Activated T-cell treated with anti-CD3 and anti-CD28 coated beads, Interleukin-2, amount 50 U/mL, for 4 hours (primary cell): ENCODE results near the gene PNPLA3. TPM values are rescaled to one million over a fixed set of nuclear protein-coding genes. Genes with fewer than 3 reads are reported as not detected.

ENCODE experiments used
- ATAC-seq, 2 donors: fragments of 200-7000 bp; cut with Tn5 transposase; one replicate each; pipeline ENCODE4 v1.10.0; 2021
- DNase-seq: peaks from one replicate; pipeline ENCODE4 v3.0.0-alpha.2; 2020
- H3K27me3 Mint-ChIP-seq: one replicate; pipeline ENCODE4 v1.8.0; 2021; ENCODE audit warnings: low read depth, mixed read lengths
- H3K36me3 Mint-ChIP-seq: one replicate; pipeline ENCODE4 v1.8.0; 2022; ENCODE audit warnings: mixed read lengths; ENCODE audit not compliant: insufficient read depth
- H3K4me1 Mint-ChIP-seq: one replicate; pipeline ENCODE4 v1.8.0; 2021; ENCODE audit warnings: low read depth, mixed read lengths
- H3K4me3 Mint-ChIP-seq: one replicate; pipeline ENCODE4 v1.8.0; 2021; ENCODE audit warnings: mild to moderate bottlenecking, moderate library complexity, mixed read lengths
- H3K9me3 Mint-ChIP-seq: one replicate; pipeline ENCODE4 v1.8.0; 2021; ENCODE audit warnings: mixed read lengths
- total RNA-seq, 3 donors: library from RNA; stranded (reverse); gene quantifications; one replicate each; pipeline ENCODE4 v1.2.1, GENCODE V29; 2021

Gene PNPLA3
- total RNA-seq, 3 donors from 2014 or later: 0.30 TPM; not detected in 2

DNA sequence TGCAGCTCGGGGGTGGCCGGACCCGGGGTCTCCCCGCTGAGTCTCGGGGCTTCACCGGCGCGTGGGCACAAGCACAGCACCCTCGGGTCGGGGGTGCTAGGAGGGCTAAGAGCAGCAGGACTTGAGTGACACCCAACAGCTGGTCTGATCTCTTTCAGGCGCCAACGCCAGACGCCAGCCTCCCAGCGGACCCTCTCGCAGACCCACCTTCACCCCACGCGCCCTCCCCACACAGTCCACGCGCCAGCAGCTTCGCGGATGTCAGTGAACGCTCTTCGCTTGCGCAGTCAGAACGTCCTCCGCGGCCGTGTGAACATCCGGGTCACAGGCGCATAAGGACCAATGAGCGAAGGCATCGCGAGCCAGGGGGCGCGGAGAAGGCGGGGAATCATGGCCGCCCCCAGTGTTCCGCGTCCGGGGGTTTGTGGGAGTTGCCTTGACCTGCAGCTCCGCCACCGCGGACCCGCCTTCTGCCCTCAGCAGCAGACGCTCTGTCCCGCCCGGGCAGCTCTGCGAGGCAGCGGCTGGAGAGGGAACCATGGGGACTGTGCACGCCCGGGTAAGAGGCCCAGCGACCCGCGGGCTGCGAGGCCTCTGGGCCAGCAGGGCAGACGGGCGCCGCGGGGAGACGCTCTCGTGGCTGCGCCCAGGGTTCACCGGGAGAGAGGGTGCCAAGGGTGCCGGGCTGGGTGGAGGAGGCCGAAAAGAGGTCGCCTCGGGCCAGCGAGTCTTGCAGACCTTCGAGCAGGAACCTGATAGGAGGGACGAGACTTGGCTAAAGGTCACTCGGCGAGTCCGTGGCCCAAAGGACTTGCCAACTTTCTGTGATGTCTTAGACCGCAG lies 31.7 kb downstream of the PNPLA3 start, which contains the start of gene SAMM50:
Gene SAMM50 (plus strand): TSS at position 403 of the 843 bp plus-strand sequence. CDS start 136 bp downstream, at position 539.
- peak within 1 kb of the TSS; percentile 97 for H3K4me3 Mint-ChIP-seq
- H3K9me3 Mint-ChIP-seq: no peaks in the 10 kb centered on the region
- peaks cover 33% of the 10 kb centered on the region for H3K4me1 Mint-ChIP-seq
- peaks cover 2% of the 10 kb centered on the region for H3K27me3 Mint-ChIP-seq
- peaks cover 6% of the 10 kb centered on the region for H3K36me3 Mint-ChIP-seq
- DNase-seq: peak; percentile 87
- ATAC-seq: peak; percentile 98

- peak in 1 of 2 donors; percentile 22 for ATAC-seq
- DNase-seq: no peak
- H3K4me1 Mint-ChIP-seq: peaks cover 38% of the 10 kb centered on the region
- peaks cover 6% of the 10 kb centered on the region for H3K36me3 Mint-ChIP-seq
- H3K4me3 Mint-ChIP-seq: peak overlapping the region; percentile 97
- peaks cover 2% of the 10 kb centered on the region for H3K27me3 Mint-ChIP-seq
- no peaks in the 10 kb centered on the region for H3K9me3 Mint-ChIP-seq
Observed at GRCh38 chr22:43955883-43956782, 32.5 kb downstream of the PNPLA3 start.

DNA sequence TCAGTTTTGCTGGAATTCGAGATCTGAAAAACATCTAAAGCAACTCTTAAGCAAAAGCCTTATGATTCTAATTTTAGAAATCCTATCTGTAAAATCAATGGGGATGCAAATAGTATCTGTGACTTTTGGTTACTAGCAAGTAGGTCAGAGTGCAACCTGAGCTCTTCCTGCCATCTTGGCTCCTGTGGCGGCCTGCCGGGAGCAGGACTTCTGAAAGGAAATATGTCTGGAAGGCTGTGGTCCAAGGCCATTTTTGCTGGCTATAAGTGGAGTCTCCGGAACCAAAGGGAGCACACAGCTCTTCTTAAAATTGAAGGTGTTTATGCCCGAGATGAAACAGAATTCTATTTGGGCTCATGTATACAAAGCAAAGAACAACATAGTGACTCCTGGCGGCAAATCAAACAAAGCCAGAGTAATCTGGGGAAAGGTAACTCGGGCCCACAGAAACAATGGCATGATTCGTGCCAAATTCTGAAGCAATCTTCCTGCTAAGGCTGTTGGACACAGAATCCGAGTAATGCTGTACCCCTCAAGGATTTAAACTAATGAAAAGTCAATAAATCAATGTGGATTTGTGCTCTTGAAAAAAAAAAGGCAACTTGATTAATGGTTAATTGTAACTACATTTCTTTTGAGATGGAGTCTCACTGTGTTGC lies 33.3 kb downstream of the PNPLA3 start:
- Mint-ChIP-seq H3K27me3 (no peaks in the 10 kb centered on the region), H3K9me3 (no peaks in the 10 kb centered on the region), H3K4me3 (peak overlapping the region; percentile 97), H3K4me1 (peaks cover 38% of the 10 kb centered on the region), H3K36me3 (peaks cover 6% of the 10 kb centered on the region)
- ATAC-seq: no peak
- DNase-seq: no peak

DNA sequence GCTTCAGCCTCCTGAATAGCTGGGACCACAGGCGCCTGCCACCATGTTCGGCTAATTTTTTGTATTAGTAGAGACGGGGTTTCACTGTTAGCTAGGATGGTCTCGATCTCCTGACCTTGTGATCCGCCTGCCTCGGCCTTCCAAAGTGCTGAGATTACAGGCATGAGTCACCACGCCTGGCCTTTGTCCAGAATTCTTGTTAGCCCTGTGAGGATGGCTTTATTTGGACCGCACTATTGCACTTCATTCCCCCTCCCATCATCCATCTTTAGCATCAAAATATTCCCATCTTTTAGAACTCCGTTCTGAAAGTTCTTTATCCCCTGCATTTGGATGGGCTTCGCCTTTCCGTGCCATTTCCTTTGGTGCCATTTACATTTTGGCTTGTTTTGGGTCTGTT lies 34.3 kb downstream of the PNPLA3 start:
- ATAC-seq (no peak), DNase-seq (no peak)
- peaks cover 38% of the 10 kb centered on the region for H3K4me1 Mint-ChIP-seq
- H3K4me3 Mint-ChIP-seq: no peak overlapping the region
- H3K9me3 Mint-ChIP-seq: no peaks in the 10 kb centered on the region
- H3K27me3 Mint-ChIP-seq: no peaks in the 10 kb centered on the region
- peaks cover 6% of the 10 kb centered on the region for H3K36me3 Mint-ChIP-seq

- H3K4me3 Mint-ChIP-seq: no peak overlapping the region
- H3K27me3 Mint-ChIP-seq: no peaks in the 10 kb centered on the region
- no peak for DNase-seq
- peaks cover 5% of the 10 kb centered on the region for H3K4me1 Mint-ChIP-seq
- ATAC-seq: no peak
- H3K36me3 Mint-ChIP-seq: peaks cover 36% of the 10 kb centered on the region
- H3K9me3 Mint-ChIP-seq: no peaks in the 10 kb centered on the region
Observed at GRCh38 chr22:43964314-43964857, 40.8 kb downstream of the PNPLA3 start.

GRCh38 chr22:43967069-43967468 lies 43.5 kb downstream of the PNPLA3 start:
- ATAC-seq (no peak), DNase-seq (no peak)
- no peaks in the 10 kb centered on the region for H3K9me3 Mint-ChIP-seq
- H3K36me3 Mint-ChIP-seq: peaks cover 41% of the 10 kb centered on the region
- no peak overlapping the region for H3K4me3 Mint-ChIP-seq
- H3K4me1 Mint-ChIP-seq: no peaks in the 10 kb centered on the region
- H3K27me3 Mint-ChIP-seq: no peaks in the 10 kb centered on the region

GRCh38 chr22:43968614-43969013 lies 45.0 kb downstream of the PNPLA3 start:
- Mint-ChIP-seq H3K4me3 (no peak overlapping the region), H3K27me3 (no peaks in the 10 kb centered on the region), H3K36me3 (peaks cover 41% of the 10 kb centered on the region), H3K9me3 (no peaks in the 10 kb centered on the region), H3K4me1 (no peaks in the 10 kb centered on the region)
- DNase-seq: no peak
- ATAC-seq: no peak

GRCh38 chr22:43969021-43969878 lies 45.6 kb downstream of the PNPLA3 start:
- DNase-seq (no peak), ATAC-seq (no peak)
- H3K36me3 Mint-ChIP-seq: peaks cover 37% of the 10 kb centered on the region
- no peak overlapping the region for H3K4me3 Mint-ChIP-seq
- no peaks in the 10 kb centered on the region for H3K9me3 Mint-ChIP-seq
- no peaks in the 10 kb centered on the region for H3K27me3 Mint-ChIP-seq
- H3K4me1 Mint-ChIP-seq: no peaks in the 10 kb centered on the region

GRCh38 chr22:43969989-43970755 lies 46.6 kb downstream of the PNPLA3 start:
- Mint-ChIP-seq H3K4me3 (no peak overlapping the region), H3K9me3 (no peaks in the 10 kb centered on the region), H3K27me3 (no peaks in the 10 kb centered on the region), H3K4me1 (no peaks in the 10 kb centered on the region), H3K36me3 (peaks cover 39% of the 10 kb centered on the region)
- DNase-seq (no peak), ATAC-seq (no peak)

DNA sequence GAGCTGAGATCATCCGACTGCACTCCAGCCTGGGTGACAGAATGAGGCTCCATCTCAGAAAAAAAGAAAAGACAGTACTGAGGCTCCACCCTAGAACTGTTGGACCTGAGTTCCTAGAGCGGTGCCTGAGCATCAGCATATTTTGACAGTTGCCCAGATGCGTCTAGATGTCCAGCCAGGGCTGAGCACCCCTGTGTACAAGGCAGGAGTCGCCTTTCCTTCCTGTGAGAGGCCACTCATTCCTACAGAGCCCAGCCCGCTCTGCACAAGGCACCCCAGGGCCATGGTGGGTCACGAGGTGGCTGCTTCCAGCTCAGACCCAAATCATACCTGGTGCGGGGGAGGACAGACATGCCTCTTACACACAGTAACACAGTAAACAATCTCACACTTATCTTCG lies 47.5 kb downstream of the PNPLA3 start:
- ATAC-seq (no peak), DNase-seq (no peak)
- Mint-ChIP-seq H3K27me3 (no peaks in the 10 kb centered on the region), H3K9me3 (no peaks in the 10 kb centered on the region), H3K36me3 (peaks cover 40% of the 10 kb centered on the region), H3K4me3 (no peak overlapping the region), H3K4me1 (no peaks in the 10 kb centered on the region)

- DNase-seq (no peak), ATAC-seq (no peak)
- no peaks in the 10 kb centered on the region for H3K9me3 Mint-ChIP-seq
- no peak overlapping the region for H3K4me3 Mint-ChIP-seq
- no peaks in the 10 kb centered on the region for H3K4me1 Mint-ChIP-seq
- no peaks in the 10 kb centered on the region for H3K27me3 Mint-ChIP-seq
- peaks cover 44% of the 10 kb centered on the region for H3K36me3 Mint-ChIP-seq
Observed at GRCh38 chr22:43972931-43973462, 49.4 kb downstream of the PNPLA3 start.

- DNase-seq (no peak), ATAC-seq (no peak)
- H3K9me3 Mint-ChIP-seq: no peaks in the 10 kb centered on the region
- peaks cover 42% of the 10 kb centered on the region for H3K36me3 Mint-ChIP-seq
- no peaks in the 10 kb centered on the region for H3K4me1 Mint-ChIP-seq
- no peaks in the 10 kb centered on the region for H3K27me3 Mint-ChIP-seq
- no peak overlapping the region for H3K4me3 Mint-ChIP-seq
Observed at GRCh38 chr22:43974028-43974545, 50.5 kb downstream of the PNPLA3 start.
